Natural killer cell (primary cell): ENCODE data around the gene SARS2. TPM values are rescaled to one million over a fixed set of nuclear protein-coding genes. Genes with fewer than 3 reads are reported as not detected.

Experiments used
- ATAC-seq, 3 donors: fragments of 150-1000 bp in 2 of 3; fragments of 200-7000 bp in 1 of 3; cut with Tn5 transposase; 1 replicate in 1 of 3; 2 replicates in 2 of 3; pipeline ENCODE4 v1.10.0; 2021; ENCODE audit warnings: mild to moderate bottlenecking in 2 of 3, moderate library complexity in 2 of 3
- DNase-seq, 2 donors: peaks; one replicate each; pipeline versions ENCODE4 v3.0.0 to v3.0.0-alpha.2; 2013 to 2021; ENCODE audit warnings: mixed read lengths in 1 of 2
- H3K27ac ChIP-seq: one replicate; pipeline ENCODE4 v1.5.1; 2013; ENCODE audit warnings: mild to moderate bottlenecking, low read length
- H3K27me3 ChIP-seq: one replicate; pipeline ENCODE4 v1.6.1; 2013; ENCODE audit warnings: low read length; ENCODE audit not compliant: control insufficient read depth, insufficient read depth
- H3K36me3 ChIP-seq: one replicate; pipeline ENCODE4 v1.6.1; 2013; ENCODE audit warnings: low read length; ENCODE audit not compliant: control insufficient read depth, insufficient read depth
- H3K4me1 ChIP-seq: one replicate; pipeline ENCODE4 v1.6.1; 2013; ENCODE audit warnings: low read length; ENCODE audit not compliant: control insufficient read depth, insufficient read depth
- H3K4me3 ChIP-seq: one replicate; pipeline ENCODE4 v1.5.1; 2013; ENCODE audit warnings: low read length
- H3K9me3 ChIP-seq: one replicate; pipeline ENCODE4 v1.6.1; 2013; ENCODE audit warnings: low read length; ENCODE audit not compliant: control insufficient read depth, insufficient read depth
- H3K27ac Mint-ChIP-seq, 2 donors: one replicate each; pipeline ENCODE4 v1.8.0; 2022; ENCODE audit warnings: mild to moderate bottlenecking in 2 of 2, mixed read lengths in 2 of 2, moderate library complexity in 1 of 2
- H3K27me3 Mint-ChIP-seq, 2 donors: one replicate each; pipeline ENCODE4 v1.8.0; 2022; ENCODE audit warnings: low read depth in 2 of 2, mixed read lengths in 2 of 2
- H3K36me3 Mint-ChIP-seq: one replicate; pipeline ENCODE4 v1.8.0; 2022; ENCODE audit warnings: mixed read lengths
- H3K4me1 Mint-ChIP-seq, 2 donors: one replicate each; pipeline ENCODE4 v1.8.0; 2022; ENCODE audit warnings: mixed read lengths in 2 of 2
- H3K4me3 Mint-ChIP-seq: one replicate; pipeline ENCODE4 v1.8.0; 2022; ENCODE audit warnings: mild to moderate bottlenecking, moderate library complexity, mixed read lengths
- H3K9me3 Mint-ChIP-seq, 2 donors: one replicate each; pipeline ENCODE4 v1.8.0; 2022; ENCODE audit warnings: mixed read lengths in 2 of 2
- CTCF ChIP-seq: fragments of 200-600 bp; IDR thresholded peaks from one replicate; pipeline ENCODE4 v1.8.0; 2022; ENCODE audit warnings: antibody characterized with exemption
- WGBS: methylation state at CpG from one replicate; pipeline ENCODE4 v1.1.7; 2013; ENCODE audit warnings: missing lambda C conversion rate; ENCODE audit not compliant: insufficient coverage; 5-methylcytosine and 5-hydroxymethylcytosine counted together
- intact Hi-C: fragments of 100-400 bp; cut with micrococcal nuclease; formaldehyde crosslinking; loops from one replicate; pipeline ENCODE4 v1.14.2; 2022
- total RNA-seq, 4 donors: library from RNA; stranded (reverse); fragments of 120-200 nt in 1 of 4; gene quantifications; one replicate each; pipeline versions ENCODE4 v1.2.3 to v1.2.4, GENCODE V29; 2013 to 2022

Gene SARS2
- total RNA-seq, 3 donors from 2014 or later (not counting 1 experiment from before 2014, with no cell fraction given): 25.4 to 53.0 (median 38.9) TPM

DNA sequence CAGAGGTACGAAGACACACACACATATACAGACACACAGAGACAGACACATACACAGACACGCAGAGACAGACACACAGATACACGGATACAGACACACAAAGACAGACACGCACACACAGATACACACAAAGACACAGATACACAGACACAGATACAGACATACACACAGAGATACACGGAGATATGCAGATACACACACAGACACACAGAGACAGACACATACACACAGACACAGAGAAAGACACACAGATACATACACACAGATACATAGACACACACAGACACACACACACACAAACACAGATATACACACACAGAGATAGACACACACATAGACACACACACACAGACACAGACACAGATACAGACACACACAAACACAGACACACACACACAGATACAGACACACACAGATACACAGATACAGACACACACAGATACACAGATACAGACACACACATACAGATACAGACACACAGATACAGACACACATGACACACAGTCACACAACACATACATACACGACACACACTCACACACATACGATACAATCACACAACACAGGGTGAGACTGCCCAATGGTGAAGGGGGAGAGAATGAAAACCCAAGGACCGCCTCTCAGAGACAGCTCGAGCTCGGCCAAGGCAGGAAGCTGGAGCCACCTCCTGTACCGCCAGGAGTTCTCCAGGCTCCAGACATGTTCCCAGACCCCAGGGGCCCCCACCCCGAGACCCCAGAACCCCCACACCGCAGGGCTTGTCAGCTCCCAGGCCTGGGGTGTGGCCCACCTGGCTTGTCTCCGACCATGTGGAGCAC lies 9.8 kb downstream of the SARS2 start:
- no peak for ATAC-seq
- H3K36me3 ChIP-seq: peaks cover 6% of the 10 kb centered on the region

DNA sequence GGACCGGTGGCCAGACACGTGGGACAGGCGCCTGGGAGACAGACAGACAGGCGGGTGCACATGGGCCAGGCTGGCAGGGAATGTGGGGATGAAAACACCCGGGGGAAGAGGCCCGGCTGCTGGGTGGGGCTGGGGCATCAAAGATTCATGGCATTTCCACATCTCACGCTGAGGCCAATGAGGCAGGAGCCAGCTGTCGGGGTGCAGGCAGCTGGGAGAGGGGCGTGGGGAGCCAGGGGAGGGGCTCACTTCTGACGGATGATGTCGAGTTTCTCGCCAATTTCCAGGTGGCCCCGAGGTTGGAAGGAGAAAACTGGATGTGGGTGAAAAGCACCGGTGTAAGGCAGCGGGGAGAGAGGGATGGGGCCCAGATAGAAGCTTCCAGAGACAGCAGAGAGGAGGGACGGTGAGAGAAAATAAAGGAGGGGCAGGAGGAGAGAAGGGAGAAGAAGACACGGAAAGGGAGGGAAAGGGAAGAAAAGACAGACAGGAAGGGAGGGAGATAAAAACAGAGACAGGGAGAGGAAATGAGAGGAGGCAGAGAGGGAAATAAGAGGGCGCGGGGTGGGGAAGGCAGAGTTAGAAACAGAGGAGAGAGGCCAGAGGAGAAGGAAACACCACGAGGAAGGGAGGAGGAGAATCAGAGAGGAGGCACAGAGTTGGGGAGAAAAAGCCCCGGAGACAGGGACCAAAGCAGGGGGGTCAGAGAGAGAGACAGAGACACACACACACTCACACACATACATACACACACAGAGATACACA lies 10.5 kb downstream of the SARS2 start:
- no peak overlapping the region for H3K27ac Mint-ChIP-seq
- H3K36me3 Mint-ChIP-seq: no peaks in the 10 kb centered on the region

More for the DNA sequence above, 9.8 kb downstream of the SARS2 start:
- Histone ChIP-seq H3K9me3 (no peaks in the 10 kb centered on the region), H3K4me1 (peaks cover 25% of the 10 kb centered on the region), H3K4me3 (no peak overlapping the region), H3K27ac (no peak overlapping the region), H3K27me3 (no peaks in the 10 kb centered on the region)
- Mint-ChIP-seq H3K36me3 (no peaks in the 10 kb centered on the region), H3K4me3 (no peak overlapping the region), H3K27me3 (no peaks in the 10 kb centered on the region), H3K9me3 (no peaks in the 10 kb centered on the region), H3K4me1 (peaks cover 0 to 16% of the 10 kb centered on the region in 2 donors), H3K27ac (no peak overlapping the region)
- TF ChIP-seq CTCF: no peak
- intact Hi-C loops: no loop called here
- no peak for DNase-seq
- 87% methylated on average over 12 of the region's 14 CpGs for WGBS

DNA sequence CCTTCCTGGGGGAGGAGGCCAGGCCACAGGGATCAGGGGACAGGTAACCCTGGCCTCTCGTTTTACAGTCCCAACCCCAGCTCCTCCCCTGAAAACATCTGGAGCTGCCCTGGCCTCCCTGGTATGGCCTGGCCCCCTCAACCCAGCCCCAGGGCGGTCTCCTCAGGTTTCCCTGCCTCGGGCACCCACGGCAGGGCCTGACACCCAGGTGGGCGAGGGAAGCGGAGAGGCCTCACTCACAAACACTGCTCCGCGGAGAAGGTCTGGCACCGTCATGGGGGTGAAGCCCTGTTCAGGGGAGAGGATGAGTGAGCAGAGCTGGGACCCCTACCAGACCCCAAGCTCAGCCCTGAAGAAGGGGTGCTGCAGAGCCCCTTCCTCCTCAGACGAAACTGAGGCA lies 12.0 kb downstream of the SARS2 start:
- Histone ChIP-seq H3K9me3 (no peaks in the 10 kb centered on the region), H3K27me3 (no peaks in the 10 kb centered on the region), H3K27ac (no peak overlapping the region), H3K4me1 (peaks cover 3% of the 10 kb centered on the region), H3K4me3 (no peak overlapping the region), H3K36me3 (peaks cover 3% of the 10 kb centered on the region)
- Mint-ChIP-seq H3K4me3 (no peak overlapping the region), H3K9me3 (no peaks in the 10 kb centered on the region), H3K36me3 (no peaks in the 10 kb centered on the region), H3K4me1 (no peaks in the 10 kb centered on the region), H3K27me3 (no peaks in the 10 kb centered on the region), H3K27ac (no peak overlapping the region)
- TF ChIP-seq CTCF: no peak
- ATAC-seq: no peak
- WGBS: 97% methylated on average over 10 of the region's 10 CpGs
- DNase-seq: no peak
- intact Hi-C loops: no loop called here

More for the DNA sequence above, 10.5 kb downstream of the SARS2 start:
- intact Hi-C loops: no loop called here
- no peak overlapping the region for H3K4me3 Mint-ChIP-seq
- no peak for ATAC-seq
- TF ChIP-seq CTCF: no peak
- H3K27ac ChIP-seq: no peak overlapping the region
- no peaks in the 10 kb centered on the region for H3K9me3 Mint-ChIP-seq
- no peak overlapping the region for H3K4me3 ChIP-seq
- DNase-seq: no peak
- peaks cover 0 to 11% of the 10 kb centered on the region in 2 donors for H3K4me1 Mint-ChIP-seq
- WGBS: 92% methylated on average over 20 of the region's 21 CpGs
- H3K27me3 ChIP-seq: no peaks in the 10 kb centered on the region
- peaks cover 3% of the 10 kb centered on the region for H3K36me3 ChIP-seq
- no peaks in the 10 kb centered on the region for H3K27me3 Mint-ChIP-seq
- peaks cover 18% of the 10 kb centered on the region for H3K4me1 ChIP-seq
- no peaks in the 10 kb centered on the region for H3K9me3 ChIP-seq
